A673 (cell line): ENCODE results near the gene IKBKE.

Source experiments
- CTCF ChIP-seq: fragments of 300-800, 200-600 bp; sonication (generic); conservative IDR thresholded peaks from 2 replicates; pipeline ENCODE4 v1.5.1; 2017; ENCODE audit warnings: low read depth, mild to moderate bottlenecking, antibody characterized with exemption, low read length, moderate library complexity, mixed read lengths
- EZH2 ChIP-seq: fragments of 200-600 bp; sonication (generic); IDR thresholded peaks from 2 replicates; pipeline ENCODE4 v1.6.1; 2017; ENCODE audit warnings: borderline replicate concordance, low read depth, mild to moderate bottlenecking, mixed read lengths, antibody characterized with exemption, low read length; ENCODE audit not compliant: poor library complexity, severe bottlenecking

- TF ChIP-seq CTCF (no peak), EZH2 (no peak)
Measured at GRCh38 chr1:206453111-206453510, 17.2 kb upstream of the IKBKE start.
